ENCODE data around the gene C12orf76.

C12orf76 gene

GRCh38 chr12:110035534-110036104 is 12.7 kb downstream of the C12orf76 start:
- Histone ChIP-seq H3K4me1 (ENCODE audit: control insufficient read depth, insufficient read depth, low read length) (peaks cover 13% of the 10 kb centered on the region), H3K27ac (ENCODE audit: extremely low read depth, low read depth, low read length) (no peak overlapping the region), H3K9me3 (ENCODE audit: control insufficient read depth, insufficient read depth, low read depth, low read length) (no peaks in the 10 kb centered on the region), H3K4me3 (ENCODE audit: low read depth, low read length) (no peak overlapping the region), H3K36me3 (ENCODE audit: control insufficient read depth in 2 of 2, insufficient read depth in 1 of 2, low read length in 2 of 2) (peaks cover 15 to 66% of the 10 kb centered on the region in 2 experiments)
- ChIA-PET POLR2A (interaction anchor here (0.7 kb wide), 1 partner anchor 492 kb away, joined by 3 read pairs; no protein-coding TSS in a partner anchor), CTCF (interaction anchor here (0.7 kb wide), 1 partner anchor 559 kb away, joined by 3 read pairs; no protein-coding TSS in a partner anchor)
- TF ChIP-seq ZNF701 (tag by site-specific recombination; IDR thresholded peaks at IDR 0.05) (no peak), ZNF132 (tag by site-specific recombination; IDR thresholded peaks at IDR 0.05; ENCODE audit: borderline replicate concordance) (no peak), ZSCAN5A (tag by site-specific recombination; IDR thresholded peaks at IDR 0.05) (no peak), HOXD13 (CRISPR knock-in tag; IDR thresholded peaks at IDR 0.05; ENCODE audit: borderline replicate concordance) (no peak), KLF7 (tag by site-specific recombination; IDR thresholded peaks at IDR 0.05; ENCODE audit: borderline replicate concordance) (no peak), ZNF366 (tag by site-specific recombination; conservative IDR thresholded peaks at IDR 0.05) (no peak), ZNF544 (tag by site-specific recombination; IDR thresholded peaks at IDR 0.05) (no peak), SALL2 (tag by site-specific recombination; IDR thresholded peaks at IDR 0.05; ENCODE audit: borderline replicate concordance) (no peak), ZNF341 (tag by site-specific recombination; IDR thresholded peaks at IDR 0.05; ENCODE audit: low read depth) (no peak), ZNF521 (tag by site-specific recombination; IDR thresholded peaks at IDR 0.05) (no peak), ZBTB10 (tag by site-specific recombination; IDR thresholded peaks at IDR 0.05) (no peak), ZNF18 (tag by site-specific recombination; IDR thresholded peaks at IDR 0.05) (no peak), ZSCAN23 (tag by site-specific recombination; IDR thresholded peaks at IDR 0.05) (no peak), ZNF350 (tag by site-specific recombination; IDR thresholded peaks at IDR 0.05) (no peak), ZNF600 (tag by site-specific recombination; IDR thresholded peaks at IDR 0.05) (no peak)

- no peak for TF ChIP-seq ZNF335 (tag by site-specific recombination; conservative IDR thresholded peaks at IDR 0.05)
- TF ChIP-seq GLI4 (tag by site-specific recombination; IDR thresholded peaks at IDR 0.05): no peak
- TF ChIP-seq GLIS2 (tag by site-specific recombination; IDR thresholded peaks at IDR 0.05): no peak
- no peak for TF ChIP-seq ZNF785 (tag by site-specific recombination; IDR thresholded peaks at IDR 0.05)
- no peak for TF ChIP-seq ZNF747 (tag by site-specific recombination; IDR thresholded peaks at IDR 0.05)
- TF ChIP-seq SETDB1 (IDR thresholded peaks at IDR 0.05; ENCODE audit: insufficient read length, low read length): no peak
- TF ChIP-seq BCL6B (tag by site-specific recombination; IDR thresholded peaks at IDR 0.05): no peak
- TF ChIP-seq ZNF350 (tag by site-specific recombination; IDR thresholded peaks at IDR 0.05): no peak
- no peak for TF ChIP-seq TCF7L2 (IDR thresholded peaks at IDR 0.05; ENCODE audit: borderline replicate concordance, low read depth, low read length)
- TF ChIP-seq ZBTB44 (tag by site-specific recombination; IDR thresholded peaks at IDR 0.05): no peak
- Histone ChIP-seq H3K36me3 (ENCODE audit: control insufficient read depth in 2 of 2, insufficient read depth in 1 of 2, low read length in 2 of 2) (peaks cover 30 to 71% of the 10 kb centered on the region in 2 experiments), H3K27ac (ENCODE audit: extremely low read depth, low read depth, low read length) (no peak overlapping the region), H3K4me3 (ENCODE audit: low read depth, low read length) (no peak overlapping the region), H3K4me1 (ENCODE audit: control insufficient read depth, insufficient read depth, low read length) (peaks cover 3% of the 10 kb centered on the region), H3K9me3 (ENCODE audit: control insufficient read depth, insufficient read depth, low read depth, low read length) (no peaks in the 10 kb centered on the region)
- POLR2A ChIA-PET: no interaction called here
- CTCF ChIA-PET: interaction anchor here (0.7 to 1.3 kb wide), 2 partner anchors 9 to 557 kb away, joined by 4 to 7 read pairs; no protein-coding TSS in a partner anchor
Observed at GRCh38 chr12:110033888-110034287, 14.4 kb downstream of the C12orf76 start.
